Lower leg skin (tissue), 3 donors: ENCODE results near the gene FILIP1L.

Source experiments
- CTCF ChIP-seq, 3 donors: fragments of 450-650 bp; IDR thresholded peaks; one replicate each; pipeline ENCODE4 v1.5.1; 2016; ENCODE audit warnings: antibody characterized with exemption in 3 of 3, mild to moderate bottlenecking in 3 of 3, moderate library complexity in 2 of 3
- POLR2A ChIP-seq, 2 donors: fragments of 450-650 bp; IDR thresholded peaks; one replicate each; pipeline ENCODE4 v1.6.1; 2016 to 2017; ENCODE audit warnings: antibody characterized with exemption in 2 of 2, mild to moderate bottlenecking in 1 of 2, moderate library complexity in 1 of 2

DNA sequence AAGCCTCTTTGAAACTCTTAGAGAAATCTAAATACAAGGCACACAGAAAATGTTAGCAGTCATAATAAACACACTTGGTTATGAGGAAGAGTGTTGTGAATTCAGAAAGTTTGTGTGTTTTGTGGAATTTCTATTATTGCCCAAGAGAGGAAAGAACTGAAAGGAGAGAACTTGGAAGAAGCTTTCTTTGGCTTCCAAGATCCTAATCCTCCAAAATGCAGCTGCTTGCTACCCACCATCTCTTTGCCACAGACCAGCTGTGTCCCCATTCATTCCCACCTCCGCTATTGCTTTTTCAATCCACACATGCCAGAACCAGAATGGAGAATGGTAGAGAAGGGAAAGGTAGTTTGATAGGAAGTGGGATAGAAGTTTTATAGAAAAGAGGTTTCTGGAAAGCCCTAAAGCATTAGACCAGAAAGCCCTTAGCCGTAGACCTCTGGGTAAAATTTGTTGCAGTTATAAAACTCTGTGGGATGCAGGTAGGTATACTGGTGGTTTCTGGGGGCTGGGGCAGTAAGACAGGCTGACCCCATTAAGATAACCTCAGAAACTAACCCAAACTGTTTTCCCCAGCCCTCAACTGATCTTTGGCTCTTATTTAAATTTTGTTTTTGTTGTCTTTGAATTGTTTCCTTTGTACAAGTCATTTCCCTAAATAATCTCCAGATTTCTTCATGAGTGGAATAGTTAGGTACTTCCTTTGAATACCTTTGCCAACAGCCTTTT lies 108.5 kb downstream of the FILIP1L start:
- TF ChIP-seq CTCF (IDR thresholded peaks at IDR 0.05) (no peak), POLR2A (IDR thresholded peaks at IDR 0.05) (no peak)
